HCT116 (cell line): ENCODE data around the gene SLC17A4.

Source experiments
- ATF3 ChIP-seq: IDR thresholded peaks from 2 replicates; pipeline ENCODE4 v1.6.1; 2012
- CBX3 ChIP-seq: IDR thresholded peaks from 2 replicates; pipeline ENCODE4 v1.6.1; 2012; ENCODE audit warnings: low read depth
- CTCF ChIP-seq, 3 experiments: fragments of 200-600 bp in 1 of 3; sonication (generic) in 1 of 3; IDR thresholded peaks in 2 of 3; conservative IDR thresholded peaks in 1 of 3; 2 replicates each; pipeline ENCODE4 v1.5.1; 2012 to 2017; ENCODE audit warnings: low read depth in 2 of 3, low read length in 2 of 3, antibody characterized with exemption in 1 of 3, borderline replicate concordance in 1 of 3, control low read depth in 1 of 3, mild to moderate bottlenecking in 1 of 3, mixed read lengths in 1 of 3, mixed run types in 1 of 3, moderate library complexity in 1 of 3; ENCODE audit not compliant: insufficient read depth in 1 of 3
- EZH2 ChIP-seq: fragments of 200-600 bp; sonication (generic); IDR thresholded peaks from 2 replicates; pipeline ENCODE4 v1.6.1; 2017; ENCODE audit warnings: antibody characterized with exemption, mixed run types
- EZH2phosphoT487 ChIP-seq: fragments of 200-600 bp; IDR thresholded peaks from 2 replicates; pipeline ENCODE4 v1.6.1; 2018; ENCODE audit warnings: antibody characterized with exemption, borderline replicate concordance
- POLR2A ChIP-seq: IDR thresholded peaks from 2 replicates; pipeline ENCODE4 v1.7.0; 2011; ENCODE audit warnings: borderline replicate concordance; ENCODE audit not compliant: insufficient read depth, insufficient read length; ENCODE audit errors: extremely low read depth
- POLR2AphosphoS5 ChIP-seq: IDR thresholded peaks from 2 replicates; pipeline ENCODE4 v1.6.1; 2011; ENCODE audit warnings: mild to moderate bottlenecking, low read depth, low read length, moderate library complexity
- SIN3A ChIP-seq: IDR thresholded peaks from 2 replicates; pipeline ENCODE4 v1.6.1; 2012; ENCODE audit warnings: low read depth
- SRF ChIP-seq: IDR thresholded peaks from 2 replicates; pipeline ENCODE4 v1.6.1; 2012; ENCODE audit warnings: low read depth
- ZFX ChIP-seq: fragments of 450-650 bp; IDR thresholded peaks from 2 replicates; pipeline ENCODE4 v1.6.1; 2017
- ZNF274 ChIP-seq: fragments of 200-500 bp; sonication (Bioruptor generic); IDR thresholded peaks from 2 replicates; pipeline ENCODE4 v1.6.1; 2014; ENCODE audit warnings: mild to moderate bottlenecking, low read depth, low read length, inconsistent platforms
- TF ChIP-seq, protein P1 (sequence below): IDR thresholded peaks from 2 replicates; pipeline ENCODE4 v1.6.1; 2012; ENCODE audit warnings: low read depth

- TF ChIP-seq SRF (no peak), EZH2 (no peak), CTCF (IDR thresholded peaks at IDR 0.05 in 2 of 3, conservative IDR thresholded peaks at IDR 0.05 in 1 of 3; ENCODE audit: borderline replicate concordance in 1 of 3, insufficient read depth in 1 of 3, low read depth in 2 of 3, low read length in 2 of 3) (no peak), POLR2A (no peak), POLR2AphosphoS5 (no peak), CBX3 (no peak), ZNF274 (no peak), ZFX (no peak), SIN3A (no peak), EZH2phosphoT487 (no peak), ATF3 (no peak)
- TF ChIP-seq, protein P1, sequence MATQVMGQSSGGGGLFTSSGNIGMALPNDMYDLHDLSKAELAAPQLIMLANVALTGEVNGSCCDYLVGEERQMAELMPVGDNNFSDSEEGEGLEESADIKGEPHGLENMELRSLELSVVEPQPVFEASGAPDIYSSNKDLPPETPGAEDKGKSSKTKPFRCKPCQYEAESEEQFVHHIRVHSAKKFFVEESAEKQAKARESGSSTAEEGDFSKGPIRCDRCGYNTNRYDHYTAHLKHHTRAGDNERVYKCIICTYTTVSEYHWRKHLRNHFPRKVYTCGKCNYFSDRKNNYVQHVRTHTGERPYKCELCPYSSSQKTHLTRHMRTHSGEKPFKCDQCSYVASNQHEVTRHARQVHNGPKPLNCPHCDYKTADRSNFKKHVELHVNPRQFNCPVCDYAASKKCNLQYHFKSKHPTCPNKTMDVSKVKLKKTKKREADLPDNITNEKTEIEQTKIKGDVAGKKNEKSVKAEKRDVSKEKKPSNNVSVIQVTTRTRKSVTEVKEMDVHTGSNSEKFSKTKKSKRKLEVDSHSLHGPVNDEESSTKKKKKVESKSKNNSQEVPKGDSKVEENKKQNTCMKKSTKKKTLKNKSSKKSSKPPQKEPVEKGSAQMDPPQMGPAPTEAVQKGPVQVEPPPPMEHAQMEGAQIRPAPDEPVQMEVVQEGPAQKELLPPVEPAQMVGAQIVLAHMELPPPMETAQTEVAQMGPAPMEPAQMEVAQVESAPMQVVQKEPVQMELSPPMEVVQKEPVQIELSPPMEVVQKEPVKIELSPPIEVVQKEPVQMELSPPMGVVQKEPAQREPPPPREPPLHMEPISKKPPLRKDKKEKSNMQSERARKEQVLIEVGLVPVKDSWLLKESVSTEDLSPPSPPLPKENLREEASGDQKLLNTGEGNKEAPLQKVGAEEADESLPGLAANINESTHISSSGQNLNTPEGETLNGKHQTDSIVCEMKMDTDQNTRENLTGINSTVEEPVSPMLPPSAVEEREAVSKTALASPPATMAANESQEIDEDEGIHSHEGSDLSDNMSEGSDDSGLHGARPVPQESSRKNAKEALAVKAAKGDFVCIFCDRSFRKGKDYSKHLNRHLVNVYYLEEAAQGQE: no peak
Observed at GRCh38 chr6:25821341-25821740, 66.8 kb downstream of the SLC17A4 start.
